Smooth muscle cell (in vitro differentiated cells): ENCODE data around the gene CHI3L1. TPM values are rescaled to one million over a fixed set of nuclear protein-coding genes. Genes with fewer than 3 reads are reported as not detected.
"Not testable (repeated sequence)": the region's sequence is repeated elsewhere in the genome, so short reads cannot be mapped to it uniquely, and the experiment has no call there.

Experiments used
- DNase-seq: peaks from one replicate; lab custom pipeline; 2025; ENCODE audit not compliant: unreplicated experiment; lab: John Stamatoyannopoulos, UW
- H2AFZ ChIP-seq: fragments of 200-600 bp; sonication (generic); 2 replicates; pipeline ENCODE4 v1.6.0; 2016; ENCODE audit warnings: antibody characterized with exemption, low read depth, mild to moderate bottlenecking
- H3F3A ChIP-seq: fragments of 200-600 bp; sonication (generic); 2 replicates; pipeline ENCODE4 v1.6.0; 2017; ENCODE audit warnings: antibody characterized with exemption, low read depth
- H3K27ac ChIP-seq: fragments of 200-600 bp; sonication (generic); 2 replicates; pipeline ENCODE4 v1.5.1; 2016; ENCODE audit warnings: low read depth, mild to moderate bottlenecking
- H3K27me3 ChIP-seq: fragments of 200-600 bp; sonication (generic); 2 replicates; pipeline ENCODE4 v1.6.1; 2016; ENCODE audit warnings: low read depth, mild to moderate bottlenecking
- H3K36me3 ChIP-seq: fragments of 200-600 bp; sonication (generic); 2 replicates; pipeline ENCODE4 v1.5.1; 2016; ENCODE audit warnings: low read depth
- H3K4me1 ChIP-seq: fragments of 200-600 bp; sonication (generic); 2 replicates; pipeline ENCODE4 v1.5.1; 2016; ENCODE audit warnings: low read depth
- H3K4me2 ChIP-seq: fragments of 200-600 bp; sonication (generic); 2 replicates; pipeline ENCODE4 v1.6.0; 2016; ENCODE audit warnings: mild to moderate bottlenecking
- H3K4me3 ChIP-seq: fragments of 200-600 bp; sonication (generic); 2 replicates; pipeline ENCODE4 v1.5.1; 2016; ENCODE audit warnings: mild to moderate bottlenecking
- H3K79me2 ChIP-seq: fragments of 200-600 bp; sonication (generic); 2 replicates; pipeline ENCODE4 v1.6.0; 2016; ENCODE audit warnings: low read depth, mild to moderate bottlenecking
- H3K9ac ChIP-seq: fragments of 200-600 bp; sonication (generic); 2 replicates; pipeline ENCODE4 v1.6.0; 2016; ENCODE audit warnings: low read depth
- H3K9me3 ChIP-seq: fragments of 200-600 bp; sonication (generic); replicated peaks from 2 replicates; pipeline ENCODE4 v1.5.1; 2016; ENCODE audit warnings: low read depth
- H4K20me1 ChIP-seq: fragments of 200-600 bp; sonication (generic); 2 replicates; pipeline ENCODE4 v1.6.0; 2016; ENCODE audit warnings: low read depth
- WGBS: methylation state at CpG from one replicate; pipeline ENCODE4 v1.1.7; 2016; ENCODE audit warnings: low lambda C conversion rate; 5-methylcytosine and 5-hydroxymethylcytosine counted together
- polyA plus RNA-seq: library from polyadenylated mRNA; unstranded; fragments of >200 nt; fragmentation: Nextera tagmentation; extraction: Ambion mirVana; gene quantifications from 2 replicates; pipeline ENCODE4 v1.2.1, GENCODE V29; 2016
- total RNA-seq: library from RNA; depleted of rRNA; stranded (reverse); fragments of >200 nt; gene quantifications from 2 replicates; pipeline ENCODE4 v1.2.3, GENCODE V29; 2014
- TF ChIP-seq, protein P1 (sequence below): fragments of 200-600 bp; sonication (generic); IDR thresholded peaks from 2 replicates; pipeline ENCODE4 v1.5.1; 2017; ENCODE audit warnings: borderline replicate concordance, mild to moderate bottlenecking, antibody characterized with exemption; ENCODE audit not compliant: insufficient read depth, poor library complexity, severe bottlenecking

The CHI3L1 gene
- 45.4 TPM in 2 replicates for total RNA-seq
- 53.6 and 74.7 TPM in 2 replicates for polyA plus RNA-seq

DNA sequence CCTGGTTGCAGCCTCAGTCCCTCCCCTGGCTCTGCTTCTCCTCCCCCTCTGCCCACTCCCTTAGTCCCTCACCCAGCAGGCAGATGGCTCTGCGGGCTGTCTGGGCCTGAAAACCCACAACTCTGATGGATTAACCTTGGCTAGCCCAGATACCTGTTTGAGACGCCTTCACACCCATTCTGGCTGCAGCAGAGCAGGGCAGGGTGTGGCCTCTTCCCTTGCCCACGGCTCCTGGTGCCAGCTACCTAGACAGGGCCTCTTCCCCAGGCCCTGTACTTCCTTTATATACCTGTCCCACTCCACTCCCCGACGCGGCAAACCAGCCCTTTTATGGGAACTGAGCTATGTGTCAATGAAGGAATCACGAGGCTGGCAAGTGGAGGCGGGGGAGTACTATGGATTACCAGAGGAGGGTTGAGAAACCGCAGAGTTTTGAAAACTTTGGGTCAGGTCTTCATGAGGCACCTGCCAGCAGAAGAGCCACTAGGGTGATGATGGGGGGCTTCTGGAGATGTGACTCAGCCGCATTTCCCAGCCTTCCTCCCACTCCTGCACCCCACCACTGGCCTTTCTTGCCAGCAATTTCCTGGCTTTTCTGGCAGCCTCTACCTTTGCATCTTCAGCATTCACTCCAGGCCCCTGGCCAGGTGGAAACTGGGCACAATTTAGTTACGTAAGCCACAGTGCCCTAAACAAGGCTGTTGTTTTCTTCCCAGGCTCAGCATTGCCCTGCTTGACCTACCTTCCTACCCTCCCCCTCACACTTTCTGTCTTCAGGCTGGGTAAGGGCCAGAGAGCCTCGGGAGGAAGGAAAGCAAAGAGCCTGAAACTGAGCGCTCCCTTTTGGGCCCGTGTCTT is at the start of gene CHI3L1:
Gene CHI3L1, minus strand, starts transcription at position 259 of the 858 bp plus-strand sequence. Its CDS starts 81 bp downstream, at position 178.
- H3K4me3 ChIP-seq: no peak within 1 kb of the TSS
- TF ChIP-seq, protein P1, sequence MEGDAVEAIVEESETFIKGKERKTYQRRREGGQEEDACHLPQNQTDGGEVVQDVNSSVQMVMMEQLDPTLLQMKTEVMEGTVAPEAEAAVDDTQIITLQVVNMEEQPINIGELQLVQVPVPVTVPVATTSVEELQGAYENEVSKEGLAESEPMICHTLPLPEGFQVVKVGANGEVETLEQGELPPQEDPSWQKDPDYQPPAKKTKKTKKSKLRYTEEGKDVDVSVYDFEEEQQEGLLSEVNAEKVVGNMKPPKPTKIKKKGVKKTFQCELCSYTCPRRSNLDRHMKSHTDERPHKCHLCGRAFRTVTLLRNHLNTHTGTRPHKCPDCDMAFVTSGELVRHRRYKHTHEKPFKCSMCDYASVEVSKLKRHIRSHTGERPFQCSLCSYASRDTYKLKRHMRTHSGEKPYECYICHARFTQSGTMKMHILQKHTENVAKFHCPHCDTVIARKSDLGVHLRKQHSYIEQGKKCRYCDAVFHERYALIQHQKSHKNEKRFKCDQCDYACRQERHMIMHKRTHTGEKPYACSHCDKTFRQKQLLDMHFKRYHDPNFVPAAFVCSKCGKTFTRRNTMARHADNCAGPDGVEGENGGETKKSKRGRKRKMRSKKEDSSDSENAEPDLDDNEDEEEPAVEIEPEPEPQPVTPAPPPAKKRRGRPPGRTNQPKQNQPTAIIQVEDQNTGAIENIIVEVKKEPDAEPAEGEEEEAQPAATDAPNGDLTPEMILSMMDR: no peak
- H3K9ac ChIP-seq: no peak within 1 kb of the TSS
- H3F3A ChIP-seq: peaks cover 15% of the 10 kb centered on the region
- no peak for DNase-seq
- 38% methylated on average over 14 of the region's 14 CpGs for WGBS
- H3K27ac ChIP-seq: peak within 1 kb of the TSS; percentile 56
- no peaks in the 10 kb centered on the region for H4K20me1 ChIP-seq
- H3K9me3 ChIP-seq: no peaks in the 10 kb centered on the region
- peak within 1 kb of the TSS; percentile 73 for H3K4me2 ChIP-seq
- peaks cover 36% of the 10 kb centered on the region for H3K4me1 ChIP-seq
- no peaks in the 10 kb centered on the region for H3K36me3 ChIP-seq
- H3K79me2 ChIP-seq: no peaks in the 10 kb centered on the region
- H3K27me3 ChIP-seq: no peaks in the 10 kb centered on the region
- peak within 1 kb of the TSS; percentile 87 for H2AFZ ChIP-seq

DNA sequence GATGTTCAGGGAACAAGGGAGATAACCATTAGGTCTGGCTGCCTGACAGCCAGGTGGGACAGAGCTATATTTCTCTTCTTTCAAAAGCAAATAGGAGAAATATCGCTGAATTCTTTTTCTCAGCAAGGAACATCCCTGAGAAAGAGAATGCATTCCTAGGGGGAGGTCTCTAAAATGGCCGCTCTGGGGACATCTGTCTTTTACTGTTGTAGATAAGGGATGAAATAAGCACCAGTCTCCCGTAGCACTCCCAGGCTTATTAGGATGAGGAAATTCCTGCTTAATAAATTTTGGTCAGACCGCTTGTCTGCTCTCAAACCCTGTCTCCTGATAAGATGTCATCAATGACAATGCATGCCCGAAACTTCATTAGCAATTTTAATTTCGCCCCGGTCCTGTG is 48.4 kb upstream of the CHI3L1 start:
- H3K9me3 ChIP-seq, H2AFZ ChIP-seq, DNase-seq, H3K4me1 ChIP-seq, H3K9ac ChIP-seq, H3K79me2 ChIP-seq, H3K4me2 ChIP-seq, H3K36me3 ChIP-seq, H4K20me1 ChIP-seq, H3K4me3 ChIP-seq, H3F3A ChIP-seq, H3K27me3 ChIP-seq, H3K27ac ChIP-seq: not testable (repeated sequence)
- 91% methylated on average over 7 of the region's 7 CpGs for WGBS

DNA sequence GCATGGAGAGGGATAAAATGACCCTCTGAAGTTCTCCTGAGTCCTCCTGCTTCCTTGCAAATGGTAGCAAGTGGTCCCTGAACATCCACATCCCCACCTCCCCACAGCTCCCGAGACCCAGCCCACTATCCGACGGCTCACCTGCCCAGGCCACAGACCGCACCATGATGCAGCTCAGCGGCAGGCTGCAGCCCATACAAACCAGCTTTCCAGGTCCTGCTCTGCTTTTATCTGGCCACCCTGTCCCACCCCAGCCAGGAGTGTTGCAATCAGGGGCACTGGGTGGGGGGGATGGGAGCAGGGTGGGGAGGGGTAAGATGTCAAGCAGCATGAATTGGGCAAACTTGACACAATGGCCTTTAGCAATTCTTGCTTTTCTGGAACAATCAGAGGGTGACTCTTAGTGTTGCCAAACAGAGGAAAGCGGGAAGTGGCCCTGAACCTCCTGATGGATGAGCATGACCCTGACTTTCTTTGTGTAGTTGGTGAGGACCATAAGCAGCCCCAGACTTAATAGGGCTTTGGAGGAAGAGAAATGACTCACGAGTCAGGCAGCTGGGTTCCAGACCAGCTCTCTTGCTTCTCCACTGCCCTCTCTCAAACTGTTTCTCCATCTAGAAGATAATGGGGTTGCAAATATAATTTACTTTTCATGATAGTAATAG is 43.1 kb upstream of the CHI3L1 start, which contains the start of gene CHIT1:
Gene CHIT1, minus strand, starts transcription at position 203 of the 665 bp plus-strand sequence. Its CDS starts 37 bp downstream, at position 166.
- WGBS: 80% methylated on average over 7 of the region's 7 CpGs

DNA sequence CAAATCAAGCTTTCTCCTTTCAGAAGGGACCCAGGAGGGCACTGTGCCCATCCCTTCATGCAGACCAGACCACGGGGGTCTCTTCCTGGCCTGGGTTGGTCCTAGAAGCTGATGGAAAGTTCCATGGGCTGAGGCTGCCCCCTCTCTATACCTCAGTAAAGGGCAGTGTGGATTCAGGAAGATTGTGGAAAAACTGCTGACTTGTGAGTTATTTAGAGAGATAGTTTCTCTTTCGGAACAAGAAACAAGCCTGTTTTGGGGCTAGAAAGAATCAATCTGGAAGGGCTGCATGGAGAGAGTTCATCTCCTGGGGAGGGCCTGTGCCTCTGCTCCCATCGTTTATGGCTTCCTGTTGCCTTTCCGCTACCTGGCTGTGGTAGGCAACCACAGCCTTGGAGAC is 42.2 kb upstream of the CHI3L1 start:
- WGBS: 85% methylated on average over 4 of the region's 4 CpGs
- peaks cover 13% of the 10 kb centered on the region for H3K27me3 ChIP-seq

More for the DNA sequence above, 43.1 kb upstream of the CHI3L1 start, which contains the start of gene CHIT1:
- no peaks in the 10 kb centered on the region for H4K20me1 ChIP-seq
- no peaks in the 10 kb centered on the region for H3K79me2 ChIP-seq
- H3K27ac ChIP-seq: no peak within 1 kb of the TSS
- peaks cover 4% of the 10 kb centered on the region for H3K27me3 ChIP-seq
- no peak within 1 kb of the TSS for H3K4me3 ChIP-seq
- no peaks in the 10 kb centered on the region for H3K4me1 ChIP-seq
- no peak within 1 kb of the TSS for H3K4me2 ChIP-seq
- H3F3A ChIP-seq: no peaks in the 10 kb centered on the region
- no peaks in the 10 kb centered on the region for H3K36me3 ChIP-seq
- H2AFZ ChIP-seq: no peak within 1 kb of the TSS
- H3K9ac ChIP-seq: no peak within 1 kb of the TSS
- no peaks in the 10 kb centered on the region for H3K9me3 ChIP-seq
- no peak for DNase-seq
- TF ChIP-seq, protein P1: no peak

More for the DNA sequence above, 42.2 kb upstream of the CHI3L1 start:
- Histone ChIP-seq H3F3A (no peaks in the 10 kb centered on the region), H3K27ac (no peak overlapping the region), H3K4me1 (no peaks in the 10 kb centered on the region), H3K4me3 (no peak overlapping the region), H2AFZ (no peak overlapping the region), H3K9ac (no peak overlapping the region), H3K9me3 (no peaks in the 10 kb centered on the region), H4K20me1 (no peaks in the 10 kb centered on the region), H3K4me2 (no peak overlapping the region), H3K79me2 (no peaks in the 10 kb centered on the region), H3K36me3 (no peaks in the 10 kb centered on the region)
- TF ChIP-seq, protein P1: no peak
- DNase-seq: no peak
